Muscle of back (tissue), 11 donors: ENCODE data around the gene LDAH. TPM values are rescaled to one million over a fixed set of nuclear protein-coding genes. Genes with fewer than 3 reads are reported as not detected.
A peak's percentile ranks its signal among the peaks of the same experiment; 100 is the strongest.

ENCODE experiments used
- DNase-seq, 3 donors: peaks; one replicate each; pipeline versions ENCODE4 v3.0.0 to v3.0.0-alpha.2; 2013
- polyA plus RNA-seq, 10 donors: library from polyadenylated mRNA; unstranded; fragments of 120-200 nt; gene quantifications; one replicate each; pipeline ENCODE4 v1.2.1, GENCODE V29; 2013; ENCODE audit not compliant: insufficient read length in 10 of 10

LDAH gene
- polyA plus RNA-seq, 10 donors: 7.9 to 13.2 (median 10.8) TPM

DNA sequence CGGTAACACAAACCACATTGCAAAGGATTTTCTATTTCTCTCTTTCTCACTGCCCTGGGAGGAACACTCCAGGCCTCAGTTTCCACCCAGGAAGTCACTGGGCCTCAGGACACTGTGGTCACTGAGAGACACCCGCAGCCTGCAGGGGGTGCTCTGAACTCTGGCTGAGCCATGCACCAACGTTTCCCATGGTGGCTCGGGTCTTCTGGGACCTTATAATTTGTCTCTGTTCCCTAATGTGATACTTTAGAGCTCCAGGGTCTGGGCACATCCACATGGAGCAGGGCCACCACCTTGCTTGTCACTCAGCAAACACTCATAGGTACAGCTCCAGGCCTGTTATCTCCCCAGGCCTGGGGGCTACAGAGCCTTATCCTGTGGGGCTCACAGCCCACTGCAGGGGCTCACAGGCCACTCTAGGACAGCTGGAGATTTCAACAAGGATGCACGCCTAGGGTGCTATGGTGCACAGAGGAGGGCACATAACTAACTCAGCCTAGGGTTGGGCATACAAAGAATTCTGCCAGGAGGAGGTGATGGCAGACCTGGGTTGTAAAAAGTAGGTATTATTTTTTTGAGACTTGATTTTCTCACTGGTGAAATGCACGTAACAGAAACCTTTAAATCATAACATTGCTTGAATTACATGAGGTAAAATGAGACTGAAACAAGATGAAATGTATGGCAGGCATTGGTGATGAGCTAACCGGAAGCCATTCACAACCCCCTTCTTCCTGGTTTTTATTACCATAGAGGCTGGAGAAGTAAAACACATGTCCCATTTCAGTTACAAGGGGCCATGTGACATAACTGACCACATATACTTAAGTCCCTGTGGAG, 169.0 kb downstream of the LDAH start:
- DNase-seq: no peak

DNA sequence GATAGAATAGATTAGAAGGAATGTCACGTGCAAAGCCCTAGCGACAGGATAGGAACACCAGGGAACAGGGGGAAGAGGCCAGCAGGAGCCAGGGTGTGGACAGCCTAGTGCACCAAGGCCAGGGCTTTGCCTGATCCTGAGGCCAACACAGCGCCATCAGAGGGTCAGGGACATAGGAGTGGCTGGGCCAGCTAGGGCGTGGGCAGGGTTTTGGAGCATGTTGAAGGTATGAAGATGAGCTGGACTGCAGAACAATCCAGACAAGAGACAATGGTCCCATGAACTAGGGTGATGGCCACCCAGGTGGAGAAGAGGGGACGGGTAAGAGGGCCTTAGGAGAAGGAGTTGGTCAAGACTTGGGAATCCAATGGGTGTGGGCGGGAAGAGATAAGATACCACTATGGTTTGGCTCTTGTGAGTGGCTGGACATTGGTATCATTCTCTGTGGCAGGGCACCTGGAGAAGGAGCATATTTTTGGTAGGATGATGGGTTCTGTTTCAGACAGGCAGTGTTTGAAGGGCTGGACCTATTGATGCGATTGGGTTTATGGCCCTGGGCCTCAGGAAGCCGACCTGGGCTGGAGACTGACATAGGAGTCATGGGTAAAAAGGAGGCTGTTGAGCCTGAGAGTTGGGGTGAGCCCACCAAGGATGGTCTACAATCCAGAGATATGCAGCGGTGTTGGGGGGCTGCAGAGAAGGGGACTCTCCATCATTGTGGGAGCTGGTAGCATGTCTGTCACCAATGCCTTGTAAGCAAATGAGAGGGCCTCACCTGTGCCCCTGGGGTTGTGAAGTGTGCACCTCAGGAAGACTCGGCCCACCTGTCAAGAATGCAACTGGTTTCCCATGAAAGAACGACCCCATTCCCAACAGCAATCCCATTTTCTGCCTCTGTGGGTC, 170.0 kb downstream of the LDAH start:
- no peak for DNase-seq

DNA sequence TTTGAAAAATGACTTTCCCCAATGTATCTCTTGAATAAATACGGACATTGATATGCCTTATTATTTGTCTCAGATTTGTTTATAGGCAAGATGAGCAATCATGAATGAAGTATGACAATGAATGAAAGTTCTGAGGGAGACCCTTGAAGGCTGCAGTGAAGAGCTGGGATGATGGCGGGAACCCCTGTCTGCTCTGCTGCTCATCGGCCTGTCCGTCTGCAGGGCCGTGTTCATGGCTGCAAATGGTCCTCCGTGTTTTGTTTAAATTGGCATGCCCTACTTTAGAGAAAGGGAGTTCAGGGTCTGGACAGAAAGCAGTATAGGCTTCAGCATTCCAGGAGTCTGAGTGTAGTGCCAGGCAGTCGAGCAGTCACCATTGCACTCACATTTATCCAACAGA, 170.8 kb downstream of the LDAH start:
- no peak for DNase-seq

DNA sequence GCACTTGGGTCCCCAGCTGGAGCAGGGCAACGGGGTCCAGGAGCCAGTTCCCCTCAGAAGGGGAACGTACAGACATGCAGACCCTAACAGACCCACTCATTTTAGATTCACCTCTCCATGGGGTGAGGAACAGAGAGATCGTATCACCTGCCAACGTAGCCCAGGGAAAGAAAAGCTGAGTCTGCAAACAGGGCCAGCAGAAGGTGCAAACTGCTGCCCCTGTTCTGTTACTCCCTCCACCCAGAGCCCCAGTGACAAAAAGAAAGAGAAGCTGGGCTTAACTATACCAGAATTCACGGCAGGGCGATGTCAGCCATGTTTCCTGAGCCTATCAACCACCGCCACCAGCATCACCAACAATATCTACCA, 171.2 kb downstream of the LDAH start:
- no peak for DNase-seq

DNA sequence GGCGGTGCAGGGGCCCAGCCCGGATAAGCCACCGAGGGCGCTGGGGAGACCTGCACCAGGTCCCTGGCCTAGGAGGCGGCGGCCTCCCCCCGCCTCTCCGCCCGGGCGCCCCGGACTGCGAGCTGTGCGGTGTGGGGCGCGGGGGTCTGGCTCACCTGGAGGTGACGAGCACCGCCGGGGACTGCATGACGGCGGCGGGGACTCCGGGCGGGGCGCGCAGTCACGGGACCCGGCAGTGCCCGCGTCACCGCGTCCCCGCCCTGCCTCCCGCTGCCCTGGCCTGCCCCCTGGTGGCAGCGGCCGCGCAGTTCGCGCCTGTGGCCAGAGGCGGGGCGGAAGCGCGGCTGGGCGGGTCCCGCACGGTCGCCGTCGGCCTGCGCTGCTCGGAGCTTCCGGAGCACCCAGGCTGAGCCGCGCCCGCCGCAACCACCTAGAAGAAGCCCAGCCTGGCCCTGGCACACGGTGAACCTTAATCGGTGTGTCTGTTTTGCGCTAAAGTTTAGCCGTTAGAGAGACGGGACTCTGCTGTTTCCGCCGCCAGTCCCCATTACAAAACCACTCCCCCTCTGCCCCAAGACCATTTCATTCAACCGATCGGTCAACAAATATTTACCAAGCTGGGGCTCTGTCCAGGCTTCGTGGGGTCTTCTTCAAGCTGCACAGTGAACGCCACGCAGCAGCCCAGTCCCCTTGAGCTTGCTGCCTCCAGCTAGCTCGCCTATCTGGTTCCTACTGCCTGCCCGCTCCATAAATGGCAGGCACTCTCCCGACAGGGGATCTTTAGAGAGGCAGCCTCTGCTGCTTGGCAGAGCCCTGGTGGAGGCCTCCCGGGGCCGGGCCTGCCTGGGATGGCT, 171.8 kb downstream of the LDAH start, which contains the start of gene HS1BP3:
HS1BP3 (minus strand) TSS at position 222 of the 854 bp plus-strand sequence; CDS start at position 187, 35 bp downstream.
- DNase-seq: peak; percentile 85 to 96 (median 93)

DNA sequence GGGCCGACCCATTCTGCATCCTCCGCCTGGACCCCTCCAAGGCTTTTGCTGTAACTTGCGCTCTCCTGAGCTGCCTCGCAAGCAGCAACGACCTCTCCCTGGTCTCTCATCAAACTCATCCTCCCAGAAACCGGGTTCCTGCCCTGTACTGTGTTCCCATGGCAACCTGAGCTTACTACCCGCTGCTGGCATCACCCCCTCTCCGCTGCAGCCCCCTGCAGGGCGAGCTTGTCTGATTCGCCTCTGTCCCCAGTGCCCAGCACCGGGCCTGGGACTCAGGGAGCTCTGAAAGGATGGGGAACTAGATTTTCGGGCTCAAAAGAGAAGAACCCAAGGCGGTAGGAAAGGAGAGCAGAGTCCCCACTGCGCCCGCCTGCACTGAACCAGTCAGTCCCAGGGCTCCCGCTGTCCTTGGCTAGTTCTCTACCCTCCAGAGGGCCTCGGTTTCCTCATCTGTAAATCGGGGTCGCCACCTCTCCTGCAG, 172.5 kb downstream of the LDAH start:
- DNase-seq: no peak

DNA sequence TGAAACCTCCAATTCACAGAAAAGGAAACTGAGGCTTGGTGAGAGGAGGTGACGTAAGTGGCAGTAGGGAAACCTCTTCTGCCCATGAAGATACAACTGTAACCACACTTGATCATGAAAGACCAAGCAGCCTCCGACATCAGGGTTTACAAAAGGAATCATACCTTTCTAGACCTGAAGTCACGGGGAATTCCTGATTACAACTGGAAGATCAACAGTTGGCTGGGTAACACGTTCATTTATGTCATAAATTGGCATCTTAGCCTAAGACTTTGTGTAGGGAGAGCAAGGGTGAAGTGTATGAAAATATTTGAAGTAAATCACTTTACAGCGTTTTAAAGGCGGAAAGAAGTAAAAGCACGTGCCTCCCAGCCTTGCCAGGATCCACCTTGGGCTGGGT, 172.9 kb downstream of the LDAH start:
- no peak for DNase-seq

DNA sequence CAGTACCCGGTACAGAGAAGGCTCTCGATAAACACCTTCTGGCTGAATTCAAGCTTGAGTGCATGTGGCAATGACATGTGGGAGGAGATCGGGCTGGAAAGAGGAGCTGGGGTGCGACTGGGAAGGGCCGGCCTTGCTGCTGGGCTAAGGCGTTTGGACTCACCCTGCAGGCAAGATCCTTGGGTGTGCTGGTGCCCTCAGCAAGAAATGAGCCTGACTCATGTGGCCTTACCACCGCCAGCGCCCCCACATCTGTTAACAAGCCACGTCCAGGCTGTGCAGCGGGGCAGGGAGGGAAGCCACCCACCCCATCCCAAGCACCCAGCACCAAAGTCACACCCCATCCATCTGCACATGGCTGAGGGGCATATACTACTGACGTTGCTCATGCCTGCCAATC, 173.3 kb downstream of the LDAH start:
- no peak for DNase-seq

DNA sequence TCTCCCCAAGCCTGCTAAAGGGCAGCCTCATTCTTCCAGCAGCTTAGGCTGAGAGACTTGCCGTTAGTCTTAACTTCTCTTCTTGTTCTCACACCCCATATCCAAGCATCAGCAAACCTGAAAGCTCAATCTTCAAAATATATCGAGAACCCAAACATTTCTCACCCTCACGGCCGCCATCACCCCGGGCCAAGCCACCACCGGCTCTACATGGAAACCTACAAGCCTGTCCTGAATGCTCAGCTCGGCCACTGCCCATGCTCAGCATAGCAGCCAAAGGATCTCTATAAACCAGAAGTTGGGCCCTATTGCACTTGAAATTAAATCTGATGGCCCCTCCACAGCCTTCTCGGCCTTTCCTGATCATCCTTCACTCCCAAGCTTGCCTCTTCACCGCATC, 174.1 kb downstream of the LDAH start:
- no peak for DNase-seq

DNA sequence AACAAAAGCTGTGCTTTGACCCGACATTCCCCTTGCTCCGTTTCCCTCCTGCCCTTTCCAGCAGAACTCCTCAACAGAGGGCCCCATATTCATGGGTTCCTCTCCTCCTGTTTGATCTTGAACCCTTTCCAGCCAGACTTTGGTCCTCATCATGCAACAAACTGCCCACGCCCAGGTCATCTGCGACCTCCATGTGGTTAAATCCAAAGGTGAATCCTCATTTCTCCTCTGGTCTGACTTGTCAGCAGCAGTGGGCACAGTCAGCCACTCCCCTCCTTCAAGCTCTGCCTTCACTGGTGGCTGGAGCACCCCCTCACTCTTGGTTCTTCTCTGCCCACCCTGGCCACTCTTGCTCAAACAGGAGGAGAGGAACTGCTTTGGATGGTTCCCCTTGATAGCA, 174.7 kb downstream of the LDAH start:
- no peak for DNase-seq

DNA sequence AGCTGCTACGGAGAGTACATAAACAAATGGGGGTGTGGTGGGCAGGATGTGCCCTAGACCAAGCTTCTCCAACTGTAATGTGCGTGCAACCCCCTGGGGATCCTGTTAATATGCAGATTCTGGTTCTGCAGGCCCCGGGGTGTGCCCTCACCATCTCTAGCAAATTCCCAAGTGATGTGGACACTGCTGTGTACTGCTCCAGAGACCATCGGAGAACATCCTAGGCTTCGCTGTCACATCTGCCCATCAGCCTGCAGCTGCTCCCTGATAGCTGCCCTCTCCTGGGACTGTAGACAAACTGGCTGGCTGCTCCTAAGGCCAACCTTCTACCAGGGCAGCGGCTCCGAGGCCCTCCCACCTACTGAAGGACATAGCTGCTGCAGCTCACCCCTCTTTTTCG, 175.2 kb downstream of the LDAH start:
- no peak for DNase-seq

DNA sequence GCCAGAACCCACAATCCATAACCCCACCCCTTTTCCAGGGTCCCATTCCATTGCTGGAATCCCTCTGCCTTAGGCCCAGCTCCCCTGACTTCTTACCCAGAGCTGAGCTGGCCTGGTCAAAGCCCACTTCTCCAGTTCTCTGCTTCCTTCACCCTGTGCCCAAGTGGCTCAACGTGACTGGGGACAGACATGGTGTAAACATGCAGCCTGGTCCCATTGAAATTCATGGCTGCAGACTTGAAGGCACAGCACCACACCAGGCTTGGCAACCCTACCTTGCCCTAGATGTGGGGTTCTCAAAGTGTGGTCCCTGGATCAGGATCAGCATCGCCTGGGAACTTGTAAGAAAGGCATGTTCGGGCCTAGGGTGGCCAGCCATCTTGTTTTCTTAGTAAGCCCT, 175.7 kb downstream of the LDAH start:
- no peak for DNase-seq

DNA sequence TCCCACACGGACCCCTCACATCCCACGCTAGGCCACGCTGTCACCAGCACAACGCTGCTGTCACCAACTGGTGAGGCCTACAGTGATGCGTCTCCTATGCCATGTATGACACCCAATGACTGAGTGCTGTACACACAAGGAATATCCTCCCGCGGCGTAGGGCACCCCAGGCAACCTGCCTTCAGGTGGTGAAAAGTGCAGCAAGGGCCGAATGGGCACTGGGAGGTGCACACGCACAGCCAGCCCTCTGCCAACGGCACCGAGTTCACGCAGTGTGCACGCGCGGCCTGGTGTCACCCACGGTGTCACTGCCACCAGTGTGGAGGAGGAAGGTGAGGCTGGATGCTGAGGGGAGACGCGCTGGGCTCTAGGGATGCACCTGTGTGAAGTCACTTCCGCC, 176.5 kb downstream of the LDAH start:
- DNase-seq: no peak

DNA sequence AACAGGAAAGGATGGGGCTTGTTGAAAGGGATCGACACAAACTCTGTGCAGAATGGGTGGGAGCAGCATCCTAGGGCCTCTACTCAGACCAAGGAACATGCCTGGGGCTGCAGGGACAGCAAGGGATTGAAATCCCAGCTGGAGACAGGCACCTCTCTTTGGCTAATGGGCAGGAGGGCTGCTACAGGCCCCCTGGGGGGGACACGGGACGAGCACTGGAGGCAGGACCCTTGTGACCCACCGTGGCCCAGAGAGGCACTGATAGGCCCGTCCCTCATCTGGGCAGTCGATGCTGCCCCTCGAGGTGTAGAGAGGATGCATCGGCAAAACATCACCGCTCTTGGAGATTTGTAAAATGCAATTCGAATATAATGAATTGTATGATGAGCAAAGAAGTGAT, 177.1 kb downstream of the LDAH start:
- DNase-seq: no peak

DNA sequence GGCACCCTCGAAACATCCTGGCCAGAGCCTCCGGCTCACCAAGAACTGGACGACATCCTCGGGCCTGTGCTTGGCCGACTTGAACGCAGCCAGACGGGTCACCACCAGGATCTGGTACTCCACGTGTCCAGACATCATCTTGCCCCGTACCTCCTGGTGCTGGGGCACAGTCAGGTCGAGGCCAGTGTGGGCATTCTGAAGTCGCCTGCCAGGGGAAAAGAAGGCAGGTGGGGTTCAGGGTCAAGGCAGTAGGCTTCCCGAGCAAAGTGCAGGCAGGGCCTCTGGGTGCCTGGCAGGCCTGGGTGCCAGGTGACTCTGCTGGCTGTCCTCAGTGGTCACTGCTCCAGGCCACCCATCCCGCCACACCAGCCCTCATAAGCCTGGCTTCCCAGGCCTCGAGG, 177.6 kb downstream of the LDAH start:
- DNase-seq: no peak

DNA sequence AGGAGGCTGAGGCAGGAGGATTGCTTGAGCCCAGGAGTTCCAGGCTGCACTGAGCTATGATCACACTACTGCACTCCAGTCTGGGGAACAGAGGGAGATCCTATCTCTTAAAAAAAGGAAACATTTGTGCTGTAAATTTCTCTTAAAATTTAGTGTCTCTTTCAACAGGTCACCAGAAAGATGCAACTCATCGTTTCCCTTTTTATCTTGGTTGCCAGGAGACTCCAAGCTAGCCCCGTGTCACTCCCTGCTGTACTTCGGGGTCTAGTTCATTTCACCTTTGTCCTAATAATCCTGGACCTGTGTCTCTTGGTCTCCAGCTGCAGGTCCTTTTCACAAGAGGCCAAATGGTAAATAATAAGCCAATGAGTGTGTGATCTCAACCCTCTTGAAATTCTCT, 179.1 kb downstream of the LDAH start:
- no peak for DNase-seq

DNA sequence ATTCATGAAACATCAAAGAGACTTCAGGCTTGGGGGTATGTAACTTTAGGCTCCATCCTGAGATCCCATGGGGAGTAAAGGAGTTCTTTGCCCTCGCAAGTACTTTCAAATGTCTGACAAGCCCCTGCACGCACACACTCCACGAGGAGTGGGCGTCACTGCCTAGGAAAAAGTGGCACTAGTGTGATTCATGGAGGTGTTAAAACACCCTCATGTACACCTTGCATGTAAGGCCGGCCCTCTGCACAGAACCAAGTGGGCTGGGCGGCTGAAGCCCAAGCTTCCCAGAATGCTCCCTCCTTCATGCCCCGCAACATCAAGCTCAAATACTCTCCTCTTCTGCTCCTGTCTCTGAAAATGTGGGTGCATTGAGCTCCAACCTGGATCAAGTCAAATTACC, 179.8 kb downstream of the LDAH start:
- no peak for DNase-seq

DNA sequence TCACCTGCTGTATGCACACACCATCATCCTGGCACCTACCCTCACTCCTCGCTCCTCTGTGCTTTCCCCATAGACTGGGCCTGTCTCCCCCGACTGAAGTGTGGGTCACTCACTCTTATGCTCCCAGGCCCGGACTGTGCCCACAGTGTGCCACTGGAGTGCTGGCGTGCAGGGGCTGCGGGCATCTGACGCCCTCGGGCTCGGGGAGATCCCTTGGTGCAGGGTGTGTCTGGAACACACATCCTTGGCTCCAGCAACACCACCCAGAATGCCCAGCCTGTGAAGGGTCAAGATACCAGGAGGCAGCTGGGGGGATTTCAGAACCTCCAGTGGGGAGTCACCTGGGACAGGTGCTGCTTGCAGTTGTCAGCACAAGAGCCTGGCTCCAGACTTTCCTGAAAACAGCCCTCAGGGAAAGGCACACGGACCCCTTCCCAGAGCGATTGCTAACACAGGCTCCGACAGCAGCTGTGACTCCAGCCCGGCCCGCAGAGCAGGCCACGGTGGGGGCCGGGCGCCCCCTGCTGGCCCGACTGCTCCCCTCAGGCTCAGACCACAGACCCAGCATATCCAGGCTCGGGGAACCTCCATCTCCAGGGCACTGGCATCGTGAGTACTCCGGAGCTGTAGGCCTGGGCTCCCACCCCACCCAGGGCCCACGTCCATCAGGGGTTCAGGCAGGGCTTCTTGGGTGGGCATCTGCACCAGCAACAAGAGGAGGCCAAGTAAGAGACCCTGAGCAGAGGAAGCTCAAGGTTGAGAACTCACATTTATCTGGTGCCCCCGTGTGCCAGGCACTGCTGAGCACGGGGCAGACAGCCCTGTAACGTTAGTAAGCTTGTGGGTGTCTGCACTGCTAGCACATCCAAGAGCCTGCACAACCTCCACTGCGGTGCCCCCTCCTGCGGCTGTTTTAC, 180.6 kb downstream of the LDAH start:
- peak; percentile 47 to 84 (median 81) for DNase-seq

DNA sequence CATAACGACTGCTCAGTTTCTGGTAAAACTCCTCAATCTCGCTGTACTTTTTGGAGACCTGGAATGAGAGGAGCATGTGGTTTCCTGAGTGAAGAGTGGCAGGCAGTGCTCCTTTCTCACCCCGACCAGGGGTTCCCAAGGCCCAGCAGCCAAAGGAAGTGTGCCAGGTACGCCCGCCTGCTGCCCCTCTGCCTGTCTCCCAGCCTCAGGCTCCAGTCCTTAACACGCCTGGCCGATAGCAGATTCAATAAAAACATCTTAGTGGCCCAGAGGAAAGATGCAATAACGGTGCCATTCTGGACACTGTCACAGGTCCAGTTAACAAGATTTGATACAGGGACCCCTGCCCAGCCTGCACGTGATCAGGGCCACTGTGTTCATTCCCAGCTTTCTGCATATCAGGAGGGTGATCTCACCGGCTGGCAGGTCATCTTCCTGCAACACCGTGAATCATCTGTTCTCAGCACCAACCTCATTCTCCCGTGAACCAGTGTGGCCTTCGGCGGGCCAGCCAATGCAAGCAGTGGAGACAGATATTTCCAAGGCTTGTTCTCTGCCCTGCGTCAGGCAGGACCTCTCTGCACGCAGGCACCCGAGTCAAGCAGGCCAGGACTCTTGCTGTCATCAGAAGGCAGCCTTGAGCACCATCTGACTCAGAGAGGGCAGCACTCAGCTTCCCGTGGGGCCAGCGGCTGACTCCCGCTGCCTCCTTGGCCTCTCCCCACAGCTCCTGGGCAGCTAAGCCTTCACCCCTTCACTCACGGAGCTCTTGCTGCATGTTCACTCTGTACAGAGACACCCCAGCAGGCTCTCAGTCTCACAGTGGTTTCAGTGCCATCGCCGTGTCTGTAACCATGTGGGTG, 181.5 kb downstream of the LDAH start:
- DNase-seq: no peak
